GM21619 (cell line): ENCODE data around the gene C2orf68.
"Not testable (repeated sequence)": the region's sequence is repeated elsewhere in the genome, so short reads cannot be mapped to it uniquely, and the experiment has no call there.

Source experiments
- ATAC-seq: cut with Tn5 transposase; IDR thresholded peaks from one replicate; pipeline ENCODE4 v1.9.1; 2021; ENCODE audit not compliant: unreplicated experiment

Gene C2orf68

GRCh38 chr2:85599468-85600234 lies 12.2 kb downstream of the C2orf68 start:
- ATAC-seq, result no peak

GRCh38 chr2:85598594-85599340 lies 13.1 kb downstream of the C2orf68 start:
- ATAC-seq, result no peak

DNA sequence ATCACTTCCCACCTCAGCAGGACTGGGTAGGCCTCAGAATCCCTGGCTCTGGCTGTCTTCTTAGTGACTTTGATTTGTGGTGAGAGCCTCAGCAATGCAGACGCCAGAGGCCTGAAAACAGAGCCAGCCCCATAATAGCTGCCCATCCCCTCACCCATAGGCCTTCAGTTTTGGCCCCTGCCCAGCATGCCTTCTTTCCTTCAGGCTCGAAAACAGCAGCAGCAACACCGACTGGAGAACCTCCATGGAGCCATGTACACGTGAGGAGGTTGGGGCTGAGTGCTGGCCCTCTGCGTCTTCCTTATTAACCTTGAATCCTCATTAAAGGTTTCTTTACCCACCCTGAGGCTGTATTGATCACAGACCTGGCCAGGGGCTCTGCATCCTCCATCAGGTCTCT lies 14.6 kb downstream of the C2orf68 start:
- no peak for ATAC-seq

DNA sequence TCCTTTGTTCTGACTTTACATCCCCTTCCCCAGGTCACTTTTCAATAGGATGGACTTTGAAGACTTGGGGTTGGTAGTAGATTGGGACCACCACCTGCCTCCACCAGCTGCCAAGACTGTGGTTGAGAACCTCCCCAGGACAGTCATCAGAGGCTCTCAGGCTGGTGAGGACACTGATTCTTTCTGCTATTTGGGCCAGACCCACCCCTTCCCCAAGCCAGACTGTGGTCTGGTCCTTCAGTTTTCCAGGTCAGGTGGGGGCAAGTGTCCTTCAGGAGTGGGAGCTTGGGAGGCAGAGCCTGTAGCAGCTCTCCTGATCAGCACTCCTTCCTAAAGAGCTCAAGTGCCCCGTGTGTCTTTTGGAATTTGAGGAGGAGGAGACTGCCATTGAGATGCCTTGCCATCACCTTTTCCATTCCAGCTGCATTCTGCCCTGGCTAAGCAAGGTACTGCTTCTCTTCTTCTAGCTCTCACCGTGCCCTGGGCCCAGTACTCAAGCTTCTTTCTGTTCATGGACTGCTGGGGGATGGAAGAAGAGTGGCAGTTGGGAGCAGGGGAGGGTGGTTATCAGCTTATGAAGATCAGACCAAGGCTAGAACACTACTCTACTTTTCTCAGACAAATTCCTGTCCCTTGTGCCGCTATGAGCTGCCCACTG lies 15.3 kb downstream of the C2orf68 start:
- ATAC-seq, result no peak

DNA sequence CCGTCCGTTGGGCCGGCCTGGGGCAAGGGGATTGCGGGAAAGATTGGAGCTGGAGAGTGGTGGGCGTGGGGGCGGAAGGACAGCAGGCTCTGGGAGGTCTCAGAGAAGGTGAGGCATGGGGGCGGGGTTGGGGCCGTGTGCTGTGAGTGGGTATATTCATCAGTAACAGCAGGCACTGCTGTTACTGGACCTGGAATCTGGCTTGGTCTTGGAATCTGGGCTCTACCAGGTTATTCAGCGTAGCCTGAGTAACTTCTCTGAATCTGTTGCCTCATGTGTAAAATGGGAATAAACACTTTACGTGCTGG lies 15.9 kb downstream of the C2orf68 start:
- ATAC-seq, result no peak

DNA sequence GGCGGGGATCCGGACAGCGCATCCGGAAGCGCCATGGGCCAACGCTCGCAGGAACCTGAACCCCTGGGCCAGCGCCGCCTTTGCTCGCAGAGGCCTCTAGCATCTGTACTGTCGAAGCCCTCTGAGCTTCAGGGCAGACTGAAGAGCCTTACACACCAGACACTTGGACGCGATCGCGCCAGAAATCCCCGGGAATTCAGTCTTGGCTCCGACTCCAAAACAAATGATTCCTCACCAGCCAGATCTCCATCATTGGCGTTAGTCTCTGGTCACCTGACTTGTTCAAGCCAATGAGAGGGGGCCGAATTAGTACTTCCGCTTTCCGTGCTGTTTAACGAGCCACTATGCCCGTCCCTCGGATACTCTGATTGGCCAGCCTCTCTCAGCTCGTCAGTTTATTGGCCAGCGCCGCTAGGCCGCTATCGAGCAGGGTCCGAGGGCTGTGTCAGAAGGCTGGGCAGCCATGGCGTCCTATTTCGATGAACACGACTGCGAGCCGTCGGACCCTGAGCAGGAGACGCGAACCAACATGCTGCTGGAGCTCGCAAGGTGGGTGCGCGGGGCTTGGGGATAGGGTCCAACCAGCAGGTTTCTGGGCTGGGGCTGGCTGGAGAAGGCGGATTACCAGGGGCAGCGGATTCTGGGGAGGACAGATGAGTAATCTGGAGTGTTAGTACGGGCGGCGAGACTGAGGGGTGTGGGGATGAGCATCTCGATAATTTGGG lies 16.4 kb downstream of the C2orf68 start, which contains the start of gene RNF181:
Gene RNF181 (plus strand): TSS at position 445 of the 725 bp plus-strand sequence. CDS start 19 bp downstream, at position 464.
- ATAC-seq, result peak; percentile 99

- no peak for ATAC-seq
These were observed 17.1 kb downstream of the C2orf68 start for GRCh38 chr2:85594715-85595300.

DNA sequence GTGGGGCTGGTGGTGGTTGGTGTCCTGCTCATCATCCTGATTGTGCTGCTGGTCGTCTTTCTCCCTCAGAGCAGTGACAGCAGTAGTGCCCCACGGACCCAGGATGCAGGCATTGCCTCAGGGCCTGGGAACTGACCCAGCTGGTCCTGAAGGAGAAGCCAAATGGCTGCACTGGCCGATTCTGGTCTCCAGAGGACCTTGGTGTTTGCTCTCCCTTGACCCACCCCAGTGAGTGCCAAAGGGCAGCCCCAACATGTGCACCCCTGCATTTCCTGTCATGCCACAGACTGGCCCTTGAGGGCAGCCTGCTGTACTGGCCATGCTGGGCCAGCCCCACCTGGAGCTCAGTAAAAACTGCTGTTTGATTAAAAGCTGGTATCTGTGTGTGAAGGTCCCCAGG lies 18.8 kb downstream of the C2orf68 start:
- no peak for ATAC-seq

- ATAC-seq, result not testable (repeated sequence)
These were observed 19.6 kb downstream of the C2orf68 start for GRCh38 chr2:85592299-85592698.

- ATAC-seq, result no peak
These were observed 20.3 kb downstream of the C2orf68 start for GRCh38 chr2:85591563-85591962.

GRCh38 chr2:85590950-85591349 lies 20.9 kb downstream of the C2orf68 start:
- no peak for ATAC-seq

GRCh38 chr2:85589982-85590791 lies 21.7 kb downstream of the C2orf68 start:
- no peak for ATAC-seq

DNA sequence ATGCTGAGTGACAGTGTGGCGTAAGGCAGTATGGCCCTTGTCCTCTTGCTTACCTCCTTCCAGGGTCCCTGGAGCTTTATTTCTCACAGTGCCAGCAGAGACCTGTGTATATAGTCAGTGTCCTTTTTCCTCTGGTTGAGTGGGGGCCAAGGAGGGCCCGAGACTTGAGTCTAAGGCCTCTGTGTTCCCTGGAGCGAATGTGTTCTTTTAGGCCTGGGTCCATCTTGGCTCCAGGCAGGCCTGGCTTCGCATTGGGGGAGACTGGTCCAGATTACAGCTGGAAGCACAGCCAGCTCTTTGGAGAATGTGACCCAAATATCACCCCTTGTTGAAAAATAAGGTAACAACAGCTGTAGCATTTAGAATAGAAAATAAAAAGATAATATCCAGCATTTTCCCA lies 22.7 kb downstream of the C2orf68 start:
- no peak for ATAC-seq

DNA sequence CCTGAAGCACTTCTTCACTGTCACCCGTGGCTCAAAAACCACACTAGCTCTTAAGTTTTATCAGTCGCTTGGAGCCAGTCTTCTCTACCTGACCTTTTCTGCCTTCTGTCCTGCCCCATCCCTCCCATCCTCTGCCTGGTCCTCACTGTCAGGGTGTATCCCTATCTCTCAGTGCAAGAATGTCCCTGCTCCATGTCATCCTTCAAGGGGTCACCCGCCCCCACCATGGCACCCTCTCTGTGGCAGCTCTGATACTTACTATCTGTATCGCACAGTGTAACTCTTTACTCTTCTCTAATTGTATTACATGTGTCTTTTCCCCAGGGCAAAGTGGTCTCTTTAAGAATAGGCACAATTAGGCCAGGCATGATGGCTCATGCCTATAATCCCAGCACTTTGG lies 23.2 kb downstream of the C2orf68 start:
- no peak for ATAC-seq

- ATAC-seq, result no peak
These were observed 23.6 kb downstream of the C2orf68 start for GRCh38 chr2:85588236-85588635.

DNA sequence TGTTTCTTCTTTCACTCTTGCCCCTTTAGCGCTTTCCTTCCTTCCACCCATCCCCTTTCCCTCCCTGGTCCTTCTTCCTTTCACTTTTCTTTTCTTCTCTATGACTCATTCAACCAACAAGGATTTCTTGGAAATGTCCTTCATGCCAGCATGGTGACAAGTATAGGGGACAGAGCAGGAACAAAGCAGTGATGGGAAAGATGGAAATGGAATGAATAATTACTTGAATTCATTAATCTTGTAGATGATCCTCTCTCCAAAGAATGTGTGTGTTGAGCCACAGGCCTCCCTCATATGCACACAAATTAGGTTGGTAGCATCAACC lies 26.1 kb downstream of the C2orf68 start:
- no peak for ATAC-seq

DNA sequence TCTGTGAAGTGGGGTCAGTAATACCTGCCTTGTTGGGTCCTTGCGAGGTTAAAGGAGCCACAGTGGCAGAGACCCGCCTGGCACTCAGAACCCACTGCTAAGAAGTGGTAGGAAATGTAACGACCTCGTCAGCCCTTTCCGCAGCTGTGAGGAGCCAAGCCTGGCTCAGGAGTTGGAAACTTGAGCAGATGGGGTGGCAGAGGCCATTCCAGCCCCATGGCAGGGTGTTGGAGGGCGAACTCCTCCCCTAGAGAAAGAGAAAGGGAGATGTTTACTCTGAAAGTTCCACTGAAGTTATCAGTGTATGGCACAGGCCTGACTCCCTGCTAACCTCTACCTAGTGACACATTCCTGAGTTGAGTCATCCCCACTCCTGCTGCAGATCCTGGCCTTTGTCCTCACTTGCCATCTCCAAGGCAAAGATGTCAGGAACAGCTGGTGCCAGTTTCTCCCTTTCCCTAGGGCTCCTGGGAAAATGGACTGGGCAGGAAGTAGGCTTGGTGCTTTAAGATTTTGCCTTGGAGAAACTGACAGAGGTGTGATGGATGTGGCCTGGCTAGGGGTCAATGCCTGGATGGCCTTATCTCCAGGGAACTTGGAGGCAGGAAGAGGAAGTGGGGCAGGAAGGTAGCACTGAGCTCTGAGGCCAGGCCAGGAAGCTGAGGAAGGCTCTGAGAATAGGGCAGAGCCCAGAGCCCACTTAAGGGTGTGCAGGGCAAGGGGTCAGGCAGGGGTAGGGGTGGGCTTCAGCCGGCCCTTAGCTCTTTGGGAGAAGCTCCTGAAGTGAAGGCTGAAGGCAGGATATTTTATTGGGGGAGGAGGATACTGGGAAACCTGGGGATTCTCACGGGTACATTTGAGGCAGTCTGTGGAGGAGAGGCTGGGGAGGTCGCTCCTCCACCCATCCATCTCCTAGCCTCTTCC lies 26.7 kb downstream of the C2orf68 start:
- ATAC-seq, result peak; percentile 40

DNA sequence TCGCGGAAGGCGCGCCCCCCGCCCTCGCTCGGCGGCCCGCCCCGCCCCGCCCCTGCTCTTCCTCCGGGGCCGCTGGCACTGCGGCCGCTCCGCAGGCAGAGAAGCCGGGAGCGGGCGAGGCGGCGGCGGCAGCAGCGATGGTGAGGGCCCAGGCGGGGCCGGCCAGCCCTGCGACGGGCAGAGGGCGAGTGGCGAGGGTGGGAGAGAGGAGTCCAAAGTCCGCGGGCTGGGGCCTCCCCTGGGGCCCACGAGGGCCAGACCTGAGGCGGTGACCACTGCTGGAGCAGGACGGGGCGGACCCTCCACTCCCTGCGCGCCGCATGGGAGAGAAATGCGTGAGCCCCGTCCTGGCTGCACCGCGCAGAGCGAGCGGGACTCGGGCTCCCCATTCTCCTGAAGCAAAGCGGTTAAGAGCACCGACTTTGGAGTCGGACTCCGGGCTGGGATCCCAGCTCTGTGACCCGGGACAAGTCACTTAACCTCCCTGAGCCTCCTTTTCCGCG lies 27.5 kb downstream of the C2orf68 start, which contains the start of gene VAMP5:
Gene VAMP5 (plus strand): TSS at position 78 of the 503 bp plus-strand sequence. CDS start 60 bp downstream, at position 138.
- ATAC-seq, result peak; percentile 62
